Measurements from ENCODE around the gene IFIT2. TPM values are rescaled to one million over a fixed set of nuclear protein-coding genes. Genes with fewer than 3 reads are reported as not detected.

The IFIT2 gene
- total and polyA plus RNA-seq, 2 experiments from 2014 or later = 0.10 TPM; not detected in 1

- Histone ChIP-seq H3K27ac (ENCODE audit: low read depth) (no peak overlapping the region), H2AFZ (no peak overlapping the region), H3K9me2 (ENCODE audit: insufficient read depth) (0 out of 2 replicates have a peak, but pooled peaks cover 8% of the 10 kb centered on the region), H3K4me3 (no peak overlapping the region), H3K4me1 (ENCODE audit: insufficient read depth) (no peaks in the 10 kb centered on the region; the same call in 1 of the 2 replicates), H4K20me1 (replicated peaks; ENCODE audit: insufficient read depth) (no peaks in the 10 kb centered on the region), H3K4me2 (no peak overlapping the region), H3F3A (replicated peaks; ENCODE audit: low read depth) (no peaks in the 10 kb centered on the region), H3K36me3 (ENCODE audit: insufficient read depth) (no peaks in the 10 kb centered on the region), H3K27me3 (ENCODE audit: insufficient read depth) (no peaks in the 10 kb centered on the region), H3K79me2 (replicated peaks; ENCODE audit: insufficient read depth) (no peaks in the 10 kb centered on the region)
- Mint-ChIP-seq H3K27ac (no peak overlapping the region), H3K4me3 (no peak overlapping the region), H3K36me3 (ENCODE audit: low read depth) (no peaks in the 10 kb centered on the region), H3K9me3 (peaks cover 4% of the 10 kb centered on the region; the same call in 2 of the 3 replicates), H3K27me3 (ENCODE audit: insufficient read depth, low read depth, poor library complexity) (peaks cover 2% of the 10 kb centered on the region), H3K4me1 (peaks cover 4% of the 10 kb centered on the region)
- DNase-seq (ENCODE audit: low spot score) = no peak
- no peak for ATAC-seq
- TF ChIP-seq CREB1 (CRISPR knock-in tag; IDR thresholded peaks at IDR 0.05; ENCODE audit: low read depth) = no peak
Observed at GRCh38 chr10:89269433-89270152, 32.3 kb upstream of the IFIT2 start.

GRCh38 chr10:89270153-89270483 is 31.7 kb upstream of the IFIT2 start:
- H3K4me2 ChIP-seq = no peak overlapping the region
- H4K20me1 ChIP-seq (replicated peaks; ENCODE audit: insufficient read depth) = no peaks in the 10 kb centered on the region
- H3K4me1 Mint-ChIP-seq = peaks cover 4% of the 10 kb centered on the region
- TF ChIP-seq NANOG (IDR thresholded peaks at IDR 0.05; ENCODE audit: borderline replicate concordance) (no peak), JUNB (IDR thresholded peaks at IDR 0.05; ENCODE audit: unreplicated experiment) (no peak), CREB1 (CRISPR knock-in tag; IDR thresholded peaks at IDR 0.05; ENCODE audit: low read depth) (no peak), ZNF331 (CRISPR knock-in tag; IDR thresholded peaks at IDR 0.05; ENCODE audit: low read depth) (no peak), ZNF114 (CRISPR knock-in tag; IDR thresholded peaks at IDR 0.05) (no peak), POLR2AphosphoS5 (IDR thresholded peaks at IDR 0.05; ENCODE audit: low read depth) (no peak), EZH2phosphoT487 (IDR thresholded peaks at IDR 0.05; ENCODE audit: unreplicated experiment) (no peak), STAT1 (IDR thresholded peaks at IDR 0.05; ENCODE audit: unreplicated experiment) (no peak), EZH2 (IDR thresholded peaks at IDR 0.05; ENCODE audit: low read depth, unreplicated experiment) (no peak)
- TF ChIP-seq, protein P1, sequence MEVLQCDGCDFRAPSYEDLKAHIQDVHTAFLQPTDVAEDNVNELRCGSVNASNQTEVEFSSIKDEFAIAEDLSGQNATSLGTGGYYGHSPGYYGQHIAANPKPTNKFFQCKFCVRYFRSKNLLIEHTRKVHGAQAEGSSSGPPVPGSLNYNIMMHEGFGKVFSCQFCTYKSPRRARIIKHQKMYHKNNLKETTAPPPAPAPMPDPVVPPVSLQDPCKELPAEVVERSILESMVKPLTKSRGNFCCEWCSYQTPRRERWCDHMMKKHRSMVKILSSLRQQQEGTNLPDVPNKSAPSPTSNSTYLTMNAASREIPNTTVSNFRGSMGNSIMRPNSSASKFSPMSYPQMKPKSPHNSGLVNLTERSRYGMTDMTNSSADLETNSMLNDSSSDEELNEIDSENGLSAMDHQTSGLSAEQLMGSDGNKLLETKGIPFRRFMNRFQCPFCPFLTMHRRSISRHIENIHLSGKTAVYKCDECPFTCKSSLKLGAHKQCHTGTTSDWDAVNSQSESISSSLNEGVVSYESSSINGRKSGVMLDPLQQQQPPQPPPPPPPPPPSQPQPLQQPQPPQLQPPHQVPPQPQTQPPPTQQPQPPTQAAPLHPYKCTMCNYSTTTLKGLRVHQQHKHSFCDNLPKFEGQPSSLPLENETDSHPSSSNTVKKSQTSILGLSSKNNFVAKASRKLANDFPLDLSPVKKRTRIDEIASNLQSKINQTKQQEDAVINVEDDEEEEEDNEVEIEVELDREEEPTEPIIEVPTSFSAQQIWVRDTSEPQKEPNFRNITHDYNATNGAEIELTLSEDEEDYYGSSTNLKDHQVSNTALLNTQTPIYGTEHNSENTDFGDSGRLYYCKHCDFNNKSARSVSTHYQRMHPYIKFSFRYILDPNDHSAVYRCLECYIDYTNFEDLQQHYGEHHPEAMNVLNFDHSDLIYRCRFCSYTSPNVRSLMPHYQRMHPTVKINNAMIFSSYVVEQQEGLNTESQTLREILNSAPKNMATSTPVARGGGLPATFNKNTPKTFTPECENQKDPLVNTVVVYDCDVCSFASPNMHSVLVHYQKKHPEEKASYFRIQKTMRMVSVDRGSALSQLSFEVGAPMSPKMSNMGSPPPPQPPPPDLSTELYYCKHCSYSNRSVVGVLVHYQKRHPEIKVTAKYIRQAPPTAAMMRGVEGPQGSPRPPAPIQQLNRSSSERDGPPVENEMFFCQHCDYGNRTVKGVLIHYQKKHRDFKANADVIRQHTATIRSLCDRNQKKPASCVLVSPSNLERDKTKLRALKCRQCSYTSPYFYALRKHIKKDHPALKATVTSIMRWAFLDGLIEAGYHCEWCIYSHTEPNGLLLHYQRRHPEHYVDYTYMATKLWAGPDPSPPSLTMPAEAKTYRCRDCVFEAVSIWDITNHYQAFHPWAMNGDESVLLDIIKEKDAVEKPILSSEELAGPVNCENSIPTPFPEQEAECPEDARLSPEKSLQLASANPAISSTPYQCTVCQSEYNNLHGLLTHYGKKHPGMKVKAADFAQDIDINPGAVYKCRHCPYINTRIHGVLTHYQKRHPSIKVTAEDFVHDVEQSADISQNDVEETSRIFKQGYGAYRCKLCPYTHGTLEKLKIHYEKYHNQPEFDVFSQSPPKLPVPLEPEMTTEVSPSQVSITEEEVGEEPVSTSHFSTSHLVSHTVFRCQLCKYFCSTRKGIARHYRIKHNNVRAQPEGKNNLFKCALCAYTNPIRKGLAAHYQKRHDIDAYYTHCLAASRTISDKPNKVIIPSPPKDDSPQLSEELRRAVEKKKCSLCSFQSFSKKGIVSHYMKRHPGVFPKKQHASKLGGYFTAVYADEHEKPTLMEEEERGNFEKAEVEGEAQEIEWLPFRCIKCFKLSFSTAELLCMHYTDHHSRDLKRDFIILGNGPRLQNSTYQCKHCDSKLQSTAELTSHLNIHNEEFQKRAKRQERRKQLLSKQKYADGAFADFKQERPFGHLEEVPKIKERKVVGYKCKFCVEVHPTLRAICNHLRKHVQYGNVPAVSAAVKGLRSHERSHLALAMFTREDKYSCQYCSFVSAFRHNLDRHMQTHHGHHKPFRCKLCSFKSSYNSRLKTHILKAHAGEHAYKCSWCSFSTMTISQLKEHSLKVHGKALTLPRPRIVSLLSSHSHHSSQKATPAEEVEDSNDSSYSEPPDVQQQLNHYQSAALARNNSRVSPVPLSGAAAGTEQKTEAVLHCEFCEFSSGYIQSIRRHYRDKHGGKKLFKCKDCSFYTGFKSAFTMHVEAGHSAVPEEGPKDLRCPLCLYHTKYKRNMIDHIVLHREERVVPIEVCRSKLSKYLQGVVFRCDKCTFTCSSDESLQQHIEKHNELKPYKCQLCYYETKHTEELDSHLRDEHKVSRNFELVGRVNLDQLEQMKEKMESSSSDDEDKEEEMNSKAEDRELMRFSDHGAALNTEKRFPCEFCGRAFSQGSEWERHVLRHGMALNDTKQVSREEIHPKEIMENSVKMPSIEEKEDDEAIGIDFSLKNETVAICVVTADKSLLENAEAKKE (CRISPR knock-in tag; IDR thresholded peaks at IDR 0.05) = no peak
- TF ChIP-seq, protein P2, sequence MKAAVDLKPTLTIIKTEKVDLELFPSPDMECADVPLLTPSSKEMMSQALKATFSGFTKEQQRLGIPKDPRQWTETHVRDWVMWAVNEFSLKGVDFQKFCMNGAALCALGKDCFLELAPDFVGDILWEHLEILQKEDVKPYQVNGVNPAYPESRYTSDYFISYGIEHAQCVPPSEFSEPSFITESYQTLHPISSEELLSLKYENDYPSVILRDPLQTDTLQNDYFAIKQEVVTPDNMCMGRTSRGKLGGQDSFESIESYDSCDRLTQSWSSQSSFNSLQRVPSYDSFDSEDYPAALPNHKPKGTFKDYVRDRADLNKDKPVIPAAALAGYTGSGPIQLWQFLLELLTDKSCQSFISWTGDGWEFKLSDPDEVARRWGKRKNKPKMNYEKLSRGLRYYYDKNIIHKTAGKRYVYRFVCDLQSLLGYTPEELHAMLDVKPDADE (IDR thresholded peaks at IDR 0.05) = no peak
- TF ChIP-seq, protein P3, sequence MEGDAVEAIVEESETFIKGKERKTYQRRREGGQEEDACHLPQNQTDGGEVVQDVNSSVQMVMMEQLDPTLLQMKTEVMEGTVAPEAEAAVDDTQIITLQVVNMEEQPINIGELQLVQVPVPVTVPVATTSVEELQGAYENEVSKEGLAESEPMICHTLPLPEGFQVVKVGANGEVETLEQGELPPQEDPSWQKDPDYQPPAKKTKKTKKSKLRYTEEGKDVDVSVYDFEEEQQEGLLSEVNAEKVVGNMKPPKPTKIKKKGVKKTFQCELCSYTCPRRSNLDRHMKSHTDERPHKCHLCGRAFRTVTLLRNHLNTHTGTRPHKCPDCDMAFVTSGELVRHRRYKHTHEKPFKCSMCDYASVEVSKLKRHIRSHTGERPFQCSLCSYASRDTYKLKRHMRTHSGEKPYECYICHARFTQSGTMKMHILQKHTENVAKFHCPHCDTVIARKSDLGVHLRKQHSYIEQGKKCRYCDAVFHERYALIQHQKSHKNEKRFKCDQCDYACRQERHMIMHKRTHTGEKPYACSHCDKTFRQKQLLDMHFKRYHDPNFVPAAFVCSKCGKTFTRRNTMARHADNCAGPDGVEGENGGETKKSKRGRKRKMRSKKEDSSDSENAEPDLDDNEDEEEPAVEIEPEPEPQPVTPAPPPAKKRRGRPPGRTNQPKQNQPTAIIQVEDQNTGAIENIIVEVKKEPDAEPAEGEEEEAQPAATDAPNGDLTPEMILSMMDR (conservative IDR thresholded peaks at IDR 0.05; ENCODE audit: low read depth in 2 of 2) = no peak

More at GRCh38 chr10:89270153-89270483, 31.7 kb upstream of the IFIT2 start:
- Histone ChIP-seq H3K36me3 (ENCODE audit: insufficient read depth) (no peaks in the 10 kb centered on the region), H3K27ac (ENCODE audit: low read depth) (no peak overlapping the region), H2AFZ (no peak overlapping the region), H3K27me3 (ENCODE audit: insufficient read depth) (no peaks in the 10 kb centered on the region), H3K4me3 (no peak overlapping the region), H3K4me1 (ENCODE audit: insufficient read depth) (no peaks in the 10 kb centered on the region; the same call in 1 of the 2 replicates), H3K9me2 (ENCODE audit: insufficient read depth) (0 out of 2 replicates have a peak, but pooled peaks cover 8% of the 10 kb centered on the region), H3K79me2 (replicated peaks; ENCODE audit: insufficient read depth) (no peaks in the 10 kb centered on the region), H3F3A (replicated peaks; ENCODE audit: low read depth) (no peaks in the 10 kb centered on the region)
- ATAC-seq (no peak), DNase-seq (ENCODE audit: low spot score) (no peak)
- Mint-ChIP-seq H3K9me3 (peaks cover 4% of the 10 kb centered on the region; the same call in 1 of the 3 replicates), H3K36me3 (ENCODE audit: low read depth) (no peaks in the 10 kb centered on the region), H3K27me3 (ENCODE audit: insufficient read depth, low read depth, poor library complexity) (peaks cover 2% of the 10 kb centered on the region), H3K27ac (no peak overlapping the region), H3K4me3 (no peak overlapping the region)

Measured in GM23338 (cell line).